ENCODE data around the gene HNF4A. TPM values are rescaled to one million over a fixed set of nuclear protein-coding genes. Genes with fewer than 3 reads are reported as not detected.
A peak's percentile ranks its signal among the peaks of the same experiment; 100 is the strongest.

The HNF4A gene
- total RNA-seq, 3 donors from 2014 or later: 125 to 332 (median 237) TPM

GRCh38 chr20:44403194-44404112 lies 48.0 kb downstream of the HNF4A start:
- DNase-seq (no peak), ATAC-seq (no peak)
- Histone ChIP-seq H3K36me3 (ENCODE audit: low read depth) (no peaks in the 10 kb centered on the region), H3K4me1 (ENCODE audit: low read depth) (peaks cover 23% of the 10 kb centered on the region), H3K4me3 (no peak overlapping the region), H3K9me3 (no peaks in the 10 kb centered on the region)
- intact Hi-C loops (cut with DNase I, micrococcal nuclease): no loop called here
- no peak for TF ChIP-seq CTCF (IDR thresholded peaks at IDR 0.05)

GRCh38 chr20:44404204-44405181 lies 49.0 kb downstream of the HNF4A start:
- Histone ChIP-seq H3K9me3 (no peaks in the 10 kb centered on the region), H3K4me3 (no peak overlapping the region), H3K36me3 (ENCODE audit: low read depth) (no peaks in the 10 kb centered on the region), H3K4me1 (ENCODE audit: low read depth) (peaks cover 28% of the 10 kb centered on the region)
- TF ChIP-seq CTCF (IDR thresholded peaks at IDR 0.05): no peak
- no peak for DNase-seq
- ATAC-seq: no peak
- intact Hi-C loops (cut with DNase I, micrococcal nuclease): no loop called here

GRCh38 chr20:44405257-44405656 lies 49.8 kb downstream of the HNF4A start:
- peak in 1 of 3 donors; percentile 59 for DNase-seq
- Histone ChIP-seq H3K36me3 (ENCODE audit: low read depth) (no peaks in the 10 kb centered on the region), H3K4me1 (ENCODE audit: low read depth) (peaks cover 26% of the 10 kb centered on the region), H3K4me3 (no peak overlapping the region), H3K9me3 (no peaks in the 10 kb centered on the region)
- no peak for ATAC-seq
- intact Hi-C loops (cut with DNase I, micrococcal nuclease): no loop called here
- TF ChIP-seq CTCF (IDR thresholded peaks at IDR 0.05): no peak

- intact Hi-C loops (cut with DNase I, micrococcal nuclease): no loop called here
- Histone ChIP-seq H3K36me3 (ENCODE audit: low read depth) (no peaks in the 10 kb centered on the region), H3K9me3 (no peaks in the 10 kb centered on the region), H3K4me3 (no peak overlapping the region), H3K4me1 (ENCODE audit: low read depth) (peaks cover 34% of the 10 kb centered on the region)
- no peak for TF ChIP-seq CTCF (IDR thresholded peaks at IDR 0.05)
- no peak for ATAC-seq
- DNase-seq: no peak
Measured at GRCh38 chr20:44405785-44406571, 50.5 kb downstream of the HNF4A start.

GRCh38 chr20:44406572-44407137 lies 51.2 kb downstream of the HNF4A start:
- intact Hi-C loops (cut with DNase I, micrococcal nuclease): no loop called here
- Histone ChIP-seq H3K4me3 (no peak overlapping the region), H3K4me1 (ENCODE audit: low read depth) (peaks cover 40% of the 10 kb centered on the region), H3K36me3 (ENCODE audit: low read depth) (no peaks in the 10 kb centered on the region), H3K9me3 (no peaks in the 10 kb centered on the region)
- TF ChIP-seq CTCF (IDR thresholded peaks at IDR 0.05): no peak
- ATAC-seq: peak; percentile 70
- DNase-seq: peak; percentile 73 to 81 (median 78)

Measured in mucosa of descending colon (tissue), 3 donors.